NCI-H2196 treated with DMSO at 0.1 percent for 48 hours (cell line): ENCODE data around the gene TCF12.

Experiments
- DNase-seq: peaks from one replicate; lab custom pipeline; 2025; ENCODE audit not compliant: unreplicated experiment; lab: John Stamatoyannopoulos, UW

TCF12 gene

DNA sequence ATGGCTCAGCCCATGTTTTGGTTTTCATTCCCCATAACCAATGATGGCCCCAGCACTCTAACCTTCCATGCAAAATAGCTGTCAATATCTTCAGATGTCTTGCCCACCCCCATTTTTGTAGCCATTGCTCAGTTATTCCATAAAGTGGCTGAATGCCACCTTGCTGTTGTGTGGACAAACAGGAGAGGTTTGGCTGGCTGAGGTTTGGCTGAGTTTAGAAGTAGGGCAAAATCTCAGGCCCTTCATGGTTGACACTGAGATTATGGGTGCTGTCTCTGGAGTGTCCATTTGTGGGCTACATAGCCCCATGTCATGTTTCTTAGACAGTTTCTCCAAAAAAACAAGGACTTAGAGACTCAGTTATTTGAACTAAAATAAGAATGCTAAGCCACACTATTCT, 96.9 kb downstream of the TCF12 start:
- no peak for DNase-seq

DNA sequence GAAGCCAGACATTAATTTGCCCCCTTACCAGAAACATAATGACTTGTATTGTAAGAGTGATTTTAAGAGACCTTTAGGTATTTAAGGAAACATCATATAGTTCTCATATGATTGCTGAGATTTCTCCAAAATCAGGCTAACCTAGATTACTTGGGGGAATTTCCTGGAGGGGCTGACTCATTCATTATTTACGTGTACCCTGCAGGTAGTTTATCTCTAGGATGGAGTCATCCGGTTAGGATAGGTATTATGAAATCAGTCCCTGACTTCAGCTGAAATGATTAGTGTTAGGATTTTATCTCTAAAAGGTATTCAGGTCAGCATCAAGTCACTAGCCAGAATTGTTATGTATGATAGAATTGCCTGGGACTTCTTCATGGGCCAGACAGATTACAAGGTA, 97.5 kb downstream of the TCF12 start:
- no peak for DNase-seq

DNA sequence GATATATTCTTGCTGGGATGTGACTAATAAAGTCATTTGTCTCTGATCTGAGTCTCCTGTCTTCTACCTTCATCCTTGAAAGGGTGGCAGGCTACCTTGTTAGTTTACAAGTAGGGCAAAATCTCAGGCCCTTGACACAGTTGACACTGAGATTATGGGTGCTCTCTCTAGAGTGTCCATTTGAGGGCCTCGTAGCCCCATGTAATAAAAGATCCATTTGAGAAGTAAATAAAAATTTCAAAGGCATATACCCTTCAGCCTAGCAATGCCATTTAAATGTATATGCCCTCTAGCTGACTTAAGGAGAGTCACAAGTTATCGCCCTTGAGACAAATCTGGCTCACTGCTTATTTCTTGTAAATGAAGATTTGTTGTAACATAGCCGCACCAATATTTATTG, 98.6 kb downstream of the TCF12 start:
- DNase-seq = no peak

DNA sequence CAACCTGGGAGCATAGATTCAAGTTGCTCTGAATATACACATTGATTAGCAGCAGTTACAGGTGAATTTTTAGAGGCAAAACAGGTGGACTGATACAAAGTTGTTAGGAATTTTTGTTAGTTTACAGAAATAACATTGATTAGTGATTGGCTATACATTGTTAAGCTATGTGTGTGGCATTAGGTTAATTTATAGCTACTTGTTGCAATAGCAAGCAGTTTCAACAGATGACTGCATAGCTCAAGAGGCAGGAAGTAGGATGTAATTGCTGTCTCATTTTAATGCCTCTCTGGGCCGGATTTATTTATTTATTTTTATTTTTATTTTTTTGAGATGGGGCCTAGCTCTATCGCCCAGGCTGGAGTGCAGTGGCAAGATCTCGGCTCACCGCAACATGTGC, 99.7 kb downstream of the TCF12 start:
- no peak for DNase-seq

DNA sequence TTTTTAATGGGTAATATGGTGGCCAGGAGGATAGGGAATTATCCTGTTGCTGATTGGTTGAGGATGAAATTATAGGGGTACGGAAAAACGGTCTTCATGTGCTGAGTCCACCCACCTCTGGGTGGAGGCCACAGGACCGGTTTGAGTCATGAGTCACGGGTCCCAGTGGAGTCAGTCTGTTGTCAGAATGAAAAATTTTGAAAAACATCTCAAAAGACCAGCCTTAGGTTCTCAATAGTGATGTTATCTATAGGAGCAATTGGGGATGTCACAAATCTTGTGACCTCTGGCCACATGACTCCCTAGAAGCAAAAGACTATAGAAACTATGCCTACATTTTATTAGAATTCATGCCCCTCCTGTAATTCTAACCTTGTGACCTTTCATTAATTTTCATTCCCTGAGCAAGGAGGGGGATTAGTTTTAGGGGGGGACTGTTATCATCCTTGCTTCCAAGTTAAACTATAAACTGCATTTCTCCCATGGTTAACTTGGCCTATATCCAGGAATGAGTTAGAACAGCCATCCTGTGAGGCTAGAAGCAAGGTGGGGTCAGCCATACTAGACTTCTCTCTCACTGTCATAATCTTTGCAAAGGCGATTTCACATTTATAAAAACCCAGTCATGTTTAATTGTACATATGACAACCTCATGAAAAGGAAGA, 101.2 kb downstream of the TCF12 start:
- no peak for DNase-seq

DNA sequence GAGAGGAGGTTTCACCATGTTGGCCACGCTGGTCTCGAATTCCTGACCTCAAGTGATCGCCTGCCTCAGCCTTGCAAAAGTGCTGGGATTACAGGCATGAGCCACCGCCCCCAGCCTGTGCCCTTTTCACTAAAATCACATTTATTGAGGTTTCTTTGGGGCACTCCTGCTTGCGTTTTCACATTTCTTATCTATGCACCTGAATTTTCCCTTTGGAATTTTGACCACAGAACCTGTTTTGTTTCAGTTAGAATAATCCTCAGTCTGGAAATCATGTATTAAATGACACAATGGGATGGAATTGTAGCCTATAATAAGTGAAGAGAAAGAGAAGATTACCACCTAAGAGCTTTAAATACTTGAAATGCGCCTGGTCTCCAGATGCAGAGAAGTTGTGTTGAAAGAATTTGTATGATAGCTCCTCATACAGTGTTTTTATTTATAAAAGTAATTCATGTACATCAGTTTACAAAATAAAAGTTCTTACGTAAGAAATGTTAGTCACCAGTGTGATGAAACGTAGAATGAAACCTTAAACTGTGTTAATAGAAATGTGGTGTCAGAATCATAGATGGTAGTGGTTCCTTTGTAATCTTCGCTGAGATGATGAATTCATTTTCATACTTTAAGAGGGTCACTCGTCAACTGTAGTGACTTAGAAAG, 107.0 kb downstream of the TCF12 start:
- no peak for DNase-seq

DNA sequence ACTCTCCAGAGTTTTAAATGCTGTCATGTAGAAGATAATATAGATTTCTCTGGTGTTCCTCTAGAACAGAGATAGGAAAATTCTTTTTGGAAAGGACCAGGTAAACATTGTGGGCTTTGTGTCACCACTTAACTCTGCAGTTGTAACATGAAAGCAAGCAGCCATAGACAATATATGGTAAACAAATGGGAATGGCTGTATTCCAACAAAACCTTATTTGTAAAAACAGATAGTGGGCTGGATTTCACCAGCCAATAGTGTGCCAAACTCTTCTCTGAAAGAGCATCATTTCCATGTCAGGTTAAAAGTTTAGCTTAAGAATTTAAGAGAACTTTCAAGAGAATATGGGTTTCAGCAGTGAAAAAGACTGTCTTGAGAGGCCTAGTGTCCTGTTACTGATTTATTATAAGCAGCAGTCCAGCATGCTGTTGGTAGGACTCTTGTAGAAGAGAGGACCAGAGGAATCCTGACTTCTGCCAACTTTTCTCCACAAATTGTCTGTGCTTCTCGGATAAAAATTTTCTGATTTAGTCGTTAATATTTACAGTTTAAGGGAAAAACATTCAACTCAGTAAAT, 107.7 kb downstream of the TCF12 start:
- DNase-seq = no peak

DNA sequence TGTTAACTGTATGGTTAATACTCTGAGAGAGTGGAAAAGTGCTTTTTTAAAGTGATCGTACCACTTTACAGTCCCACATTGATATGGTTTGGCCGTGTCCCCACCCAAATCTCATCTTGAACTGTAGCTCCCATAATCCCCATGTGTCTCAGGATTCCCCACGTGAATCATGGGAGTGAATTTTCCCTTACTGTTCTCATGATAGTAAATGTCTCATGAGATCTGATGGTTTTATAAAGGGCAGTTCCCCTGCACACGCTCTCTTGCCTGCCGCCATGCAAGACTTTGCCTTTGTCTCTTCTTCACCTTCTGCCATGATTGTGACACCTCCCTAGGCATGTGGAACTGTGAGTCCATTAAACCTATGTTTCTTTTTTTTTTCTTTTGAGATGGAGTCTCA, 109.2 kb downstream of the TCF12 start:
- DNase-seq = no peak

DNA sequence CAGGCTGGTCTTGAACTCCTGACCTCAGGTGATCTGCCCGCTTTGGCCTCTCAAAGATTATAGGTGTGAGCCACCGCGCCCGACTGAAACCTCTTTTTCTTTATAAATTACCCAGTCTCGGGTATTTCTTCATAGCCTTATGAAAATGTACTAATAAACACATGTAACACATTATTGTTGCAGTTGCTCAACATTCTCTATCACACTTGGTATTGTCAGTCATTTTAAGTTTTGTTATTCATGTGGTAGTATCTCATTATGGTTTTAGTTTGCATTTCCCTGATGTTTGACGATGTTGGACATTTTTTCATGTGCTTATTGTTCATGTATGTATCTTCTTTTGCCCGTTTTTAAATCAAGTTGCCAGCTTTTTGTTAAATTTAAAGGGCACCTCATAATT, 109.7 kb downstream of the TCF12 start:
- DNase-seq = no peak

DNA sequence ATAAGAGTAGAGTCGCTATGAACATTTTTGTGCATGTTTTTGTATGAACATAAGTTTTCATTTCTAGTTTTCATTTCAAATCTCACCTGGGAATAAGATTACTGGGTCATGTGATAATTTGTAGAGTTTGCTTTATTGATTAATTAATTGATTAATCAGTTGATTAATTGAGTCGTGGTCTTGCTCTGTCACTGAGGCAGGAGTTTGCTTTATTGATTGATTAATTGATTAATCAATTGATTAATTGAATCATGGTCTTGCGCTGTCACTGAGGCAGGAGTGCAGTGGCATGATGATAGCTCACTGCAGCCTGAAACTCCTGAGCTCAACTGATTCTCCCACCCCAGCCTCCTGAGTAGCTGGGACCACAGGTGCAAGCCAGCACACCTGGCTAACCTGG, 111.6 kb downstream of the TCF12 start:
- no peak for DNase-seq

DNA sequence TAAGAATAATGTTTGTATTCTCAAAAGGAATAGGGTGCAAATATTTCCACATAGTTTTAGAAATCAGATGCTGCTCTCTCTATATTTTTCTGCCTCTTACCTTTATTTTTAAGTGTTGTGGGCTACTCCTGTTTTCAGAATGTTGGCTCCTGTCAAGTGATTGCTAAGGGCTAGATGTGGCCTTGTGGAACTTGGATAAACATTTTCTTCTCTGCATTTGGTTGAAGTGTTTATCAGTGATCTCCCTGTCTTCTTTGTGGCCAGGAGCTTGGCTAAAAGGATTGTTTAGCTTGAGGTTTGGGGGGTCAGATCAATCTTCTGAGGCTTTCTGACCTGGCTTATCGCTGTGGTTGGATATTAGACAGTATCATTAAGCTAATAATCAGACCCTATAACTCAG, 112.6 kb downstream of the TCF12 start:
- DNase-seq = no peak

DNA sequence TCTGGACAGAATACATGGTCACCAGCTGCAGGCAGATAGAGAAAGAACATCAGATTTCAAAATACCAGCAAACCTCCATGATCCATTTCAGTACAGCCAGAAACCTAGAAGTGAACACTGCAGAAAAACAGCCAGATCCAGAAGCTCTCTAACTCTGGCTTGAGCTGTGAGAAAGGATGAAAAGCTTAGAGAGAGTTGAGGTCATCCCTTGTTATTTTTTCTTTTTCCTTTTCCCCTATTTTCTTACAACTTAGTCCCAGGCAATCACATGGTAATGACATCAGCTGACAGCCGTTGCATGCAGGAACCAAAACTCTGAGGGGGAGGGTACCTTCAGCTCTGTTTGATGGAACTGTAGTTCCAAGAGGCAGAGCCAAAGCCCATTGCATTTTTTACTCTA, 113.2 kb downstream of the TCF12 start:
- DNase-seq = no peak

DNA sequence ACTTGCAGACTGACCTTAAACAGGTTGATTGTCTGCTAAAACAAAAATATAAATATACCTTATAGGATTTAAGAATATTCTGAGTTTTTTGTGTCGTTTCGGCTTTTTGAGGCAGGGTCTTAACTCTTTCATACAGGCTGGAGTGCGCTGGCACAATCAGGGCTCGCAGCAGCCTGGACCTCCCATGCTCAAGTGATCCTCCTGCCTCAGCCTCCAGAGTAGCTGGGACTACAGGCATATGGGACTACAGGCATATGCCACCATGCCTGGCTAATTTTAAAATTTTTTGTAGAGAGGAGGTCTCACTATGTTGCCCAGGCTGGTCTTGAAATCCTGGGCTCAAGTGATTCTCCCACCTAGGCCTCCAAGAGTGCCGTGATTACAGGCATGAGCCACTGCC, 113.9 kb downstream of the TCF12 start:
- no peak for DNase-seq

DNA sequence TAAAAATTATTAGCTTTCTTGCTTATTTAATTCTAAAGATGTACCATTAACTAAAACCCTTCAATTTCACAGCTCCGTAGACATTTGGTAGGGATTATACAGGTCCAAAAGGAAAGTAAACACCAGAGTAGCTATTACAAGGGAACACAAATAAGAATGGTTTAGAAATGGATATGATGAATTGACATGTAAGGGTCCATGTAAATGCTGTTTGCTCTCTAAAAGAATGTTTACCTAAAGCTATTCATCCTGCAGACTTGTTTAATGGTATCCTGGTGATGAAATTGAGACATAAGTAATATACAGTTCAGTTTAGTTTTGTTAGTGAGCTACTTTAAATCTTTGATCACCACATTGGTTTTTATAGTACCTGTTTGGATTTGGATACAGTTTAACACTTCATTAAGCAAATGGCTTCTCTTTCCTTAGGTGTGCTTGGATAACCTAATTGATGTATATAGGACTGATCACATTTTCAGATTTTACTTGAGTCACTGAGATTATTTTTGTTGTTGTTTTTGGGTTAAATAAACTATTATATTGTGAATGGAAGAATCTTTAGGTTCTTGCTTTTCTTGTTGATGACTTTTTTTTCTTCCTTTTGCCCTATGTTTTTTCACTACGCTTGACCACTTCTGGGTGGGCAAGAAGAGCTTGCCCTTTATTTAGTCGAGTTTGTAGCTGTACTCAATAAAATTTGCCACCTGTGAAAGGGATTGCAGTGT, 115.4 kb downstream of the TCF12 start:
- no peak for DNase-seq

DNA sequence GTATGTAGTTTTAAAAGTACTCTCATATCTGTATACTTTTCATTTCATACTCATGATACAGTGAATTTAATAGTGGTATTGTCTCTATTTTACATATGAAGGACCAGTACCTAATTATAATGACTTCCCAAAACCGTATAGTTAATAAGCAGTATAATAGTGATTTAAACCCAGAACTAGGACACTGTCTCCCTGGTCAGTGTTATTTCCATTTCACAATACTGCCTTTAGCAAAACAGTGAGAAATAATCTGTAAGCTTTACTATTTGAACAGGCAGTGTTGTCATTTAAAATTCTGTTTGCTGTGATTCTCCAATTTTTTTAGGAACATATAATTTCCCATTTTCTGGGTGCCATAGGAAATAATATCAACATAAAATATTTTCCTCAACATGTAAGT, 116.2 kb downstream of the TCF12 start:
- no peak for DNase-seq

DNA sequence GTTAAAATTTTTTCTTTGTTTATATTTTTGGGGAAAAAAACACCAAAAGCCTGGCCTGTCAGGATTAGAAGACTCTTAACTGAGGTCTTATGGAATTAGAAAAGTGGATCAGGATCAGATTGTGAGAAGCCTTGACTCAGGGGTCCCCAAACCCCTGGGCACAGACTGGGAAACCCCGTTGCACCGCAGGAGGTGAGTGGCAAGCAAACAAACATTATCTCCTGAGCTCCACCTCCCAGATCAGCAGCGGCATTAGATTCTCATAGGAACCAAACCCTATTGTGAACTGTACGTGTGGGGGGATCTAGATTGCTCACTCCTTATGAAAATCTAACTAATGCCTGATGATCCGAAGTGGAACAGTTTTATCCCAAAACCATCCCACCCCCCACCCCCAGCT, 117.2 kb downstream of the TCF12 start:
- DNase-seq = no peak

DNA sequence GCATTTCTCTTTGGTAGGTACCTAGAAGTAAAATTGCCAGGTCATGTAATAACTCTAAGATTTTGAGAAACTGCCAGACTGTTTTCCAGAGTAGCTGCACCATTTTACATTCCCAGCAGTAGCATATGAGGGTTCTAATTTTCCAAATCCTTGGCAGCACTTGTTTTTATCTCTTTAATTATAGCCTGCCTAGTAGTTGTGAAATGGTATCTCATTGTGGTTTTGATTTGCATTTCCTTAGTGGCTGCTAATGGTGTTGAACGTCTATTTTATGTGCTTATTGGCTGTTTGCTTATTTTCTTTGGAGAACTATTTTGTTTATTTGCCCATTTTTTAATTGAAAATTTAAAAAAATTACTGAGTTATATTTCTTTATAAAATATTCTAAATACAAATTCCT, 117.9 kb downstream of the TCF12 start:
- DNase-seq = no peak

DNA sequence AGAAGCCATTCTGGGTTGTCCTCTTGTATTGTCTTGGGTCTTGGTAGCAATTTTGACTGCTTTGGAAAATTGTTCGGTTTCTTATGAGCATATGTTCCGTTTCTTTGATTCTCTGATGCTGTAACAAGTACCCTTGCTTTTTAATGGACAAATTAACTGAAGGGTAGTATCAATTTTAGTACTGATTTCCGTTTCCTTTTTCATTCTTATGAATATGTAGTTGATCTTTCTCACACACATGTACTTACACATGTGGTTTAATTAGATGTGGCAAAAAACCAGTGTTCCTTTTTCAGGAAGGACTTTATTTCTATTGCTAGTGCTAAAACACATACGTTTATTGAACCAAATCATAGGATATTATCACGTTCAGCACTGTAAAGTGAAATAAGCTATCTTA, 119.1 kb downstream of the TCF12 start:
- no peak for DNase-seq

DNA sequence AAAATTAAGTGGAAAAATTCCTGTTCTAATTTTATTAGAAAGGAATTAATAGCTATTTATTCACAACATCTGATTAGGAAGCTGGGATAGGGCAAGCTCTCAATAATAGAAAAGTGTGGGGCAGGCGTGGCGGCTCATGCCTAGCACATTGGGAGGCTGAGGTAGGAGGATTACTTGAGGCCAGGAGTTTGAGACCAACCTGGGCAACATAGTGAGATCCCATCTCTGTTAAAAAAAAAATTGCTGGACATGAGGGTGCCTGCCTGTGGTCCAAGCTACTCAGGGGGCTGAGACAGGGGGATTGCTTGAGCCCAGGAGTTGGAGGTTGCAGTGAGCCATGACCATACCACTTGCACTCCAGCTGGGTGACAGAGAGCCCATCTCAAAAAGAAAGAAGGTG, 119.6 kb downstream of the TCF12 start:
- no peak for DNase-seq

DNA sequence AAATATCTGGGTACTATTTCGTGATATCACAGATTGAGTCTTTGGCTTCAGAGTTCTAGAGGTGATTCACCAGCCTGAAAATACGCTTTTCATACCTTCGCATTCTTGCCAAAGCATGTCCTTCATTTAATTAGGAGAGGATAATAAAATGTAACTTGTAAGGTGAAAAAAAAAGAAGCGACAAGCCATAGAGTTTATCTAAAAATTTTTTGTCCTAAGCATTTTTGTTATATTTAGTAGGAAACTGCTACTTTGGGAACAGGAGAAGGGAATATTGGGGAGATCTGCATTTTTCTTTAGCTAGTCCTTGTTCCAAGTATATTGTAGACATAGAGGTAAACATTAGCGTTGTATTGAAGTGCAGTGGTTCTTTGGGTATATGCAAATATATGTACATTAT, 120.1 kb downstream of the TCF12 start:
- no peak for DNase-seq

DNA sequence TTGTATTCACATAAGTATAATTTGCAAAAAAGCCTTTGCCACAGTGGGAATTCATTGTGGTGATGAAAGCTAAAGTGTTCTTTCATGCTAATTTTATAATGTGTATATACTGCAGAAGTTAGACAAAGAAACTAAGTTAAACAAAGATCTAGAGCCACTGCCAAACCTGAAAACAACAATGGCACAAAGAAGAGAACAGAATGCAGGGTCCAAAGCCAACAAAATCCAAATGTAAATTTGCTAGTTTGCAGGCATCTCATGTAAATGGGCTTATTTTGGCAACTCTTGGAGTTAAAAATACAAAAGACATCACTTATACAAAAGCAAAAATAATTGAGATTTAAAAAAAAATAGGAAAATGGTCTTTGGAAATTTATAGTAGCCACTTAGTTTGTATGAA, 123.0 kb downstream of the TCF12 start:
- DNase-seq = no peak

DNA sequence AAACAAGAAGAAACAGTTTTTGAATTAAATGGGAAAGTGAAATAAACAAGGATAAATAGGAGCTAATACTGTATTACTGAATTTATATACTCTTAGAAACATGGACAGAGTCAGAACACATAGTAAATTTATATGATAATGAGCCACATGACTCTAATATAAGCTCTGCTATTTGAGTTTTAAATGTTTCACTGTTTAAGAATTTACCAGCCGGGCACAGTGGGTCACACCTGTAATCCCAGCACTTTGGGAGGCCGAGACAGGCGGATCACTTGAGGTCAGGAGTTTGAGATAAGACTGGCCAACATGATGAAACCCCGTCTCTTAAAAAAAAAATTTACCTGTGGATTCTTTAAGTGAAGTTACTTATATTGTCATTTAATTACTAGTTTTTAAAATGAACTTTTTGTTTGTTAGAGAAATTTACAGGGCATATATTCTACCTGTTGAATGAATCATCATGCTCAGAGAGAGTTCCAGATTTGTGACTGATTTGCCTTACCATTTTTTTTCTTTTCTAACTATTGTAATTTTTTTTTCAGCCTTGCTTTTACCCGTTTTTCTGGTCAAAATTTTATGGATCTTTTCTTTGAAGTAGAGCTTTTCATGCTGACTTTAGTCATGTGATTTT, 125.7 kb downstream of the TCF12 start:
- no peak for DNase-seq
